HG03342 (cell line): ENCODE results near the gene NEXN.
"Not testable (repeated sequence)": the region's sequence is repeated elsewhere in the genome, so short reads cannot be mapped to it uniquely, and the experiment has no call there.

ENCODE experiments used
- ATAC-seq: cut with Tn5 transposase; IDR thresholded peaks from one replicate; pipeline ENCODE4 v1.9.1; 2021; ENCODE audit warnings: mild to moderate bottlenecking, moderate library complexity; ENCODE audit not compliant: unreplicated experiment

NEXN gene

DNA sequence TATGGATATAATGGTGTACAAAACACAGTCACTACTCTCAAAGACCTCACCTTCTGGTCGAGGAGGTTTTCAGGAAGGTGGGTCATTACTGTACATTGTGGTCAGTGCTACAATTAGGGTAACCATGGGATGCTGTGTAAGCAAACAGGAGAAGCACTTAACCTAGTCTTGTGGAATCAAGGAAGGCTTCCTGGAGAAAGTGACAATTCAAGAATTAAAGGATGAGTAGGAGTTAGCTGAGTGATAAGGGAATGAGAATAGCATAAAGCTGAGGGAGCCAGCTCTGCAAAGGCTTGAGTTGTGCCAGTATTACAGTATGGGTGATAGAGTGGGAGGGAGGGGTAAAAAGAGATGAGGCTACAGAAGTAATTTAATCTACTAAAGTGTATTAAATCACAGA lies 17.2 kb downstream of the NEXN start:
- no peak for ATAC-seq

DNA sequence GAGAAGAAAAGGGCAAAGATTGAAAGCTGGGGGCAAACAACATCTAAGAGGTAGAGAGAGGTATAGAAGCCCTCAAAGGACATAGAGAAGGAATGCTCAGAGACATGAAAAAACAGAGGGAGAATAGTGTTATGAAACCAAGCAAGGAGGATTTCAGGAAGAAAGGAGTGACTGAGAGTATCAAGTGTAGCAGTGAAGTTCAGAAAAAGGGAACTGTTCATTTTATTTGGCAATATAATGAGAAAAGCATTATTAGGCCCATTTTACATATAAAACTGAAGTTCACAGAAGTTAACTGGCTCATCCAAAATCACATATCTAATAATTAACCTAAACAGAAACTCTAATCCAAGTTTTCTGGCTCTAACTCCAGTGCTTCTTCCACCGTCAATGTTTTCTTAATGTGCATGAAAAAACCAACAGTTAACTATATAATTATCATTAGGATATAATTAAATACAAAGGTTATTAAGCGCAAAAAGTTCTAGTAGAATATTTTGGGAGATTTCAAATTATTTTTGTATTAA lies 17.7 kb downstream of the NEXN start:
- ATAC-seq = no peak

DNA sequence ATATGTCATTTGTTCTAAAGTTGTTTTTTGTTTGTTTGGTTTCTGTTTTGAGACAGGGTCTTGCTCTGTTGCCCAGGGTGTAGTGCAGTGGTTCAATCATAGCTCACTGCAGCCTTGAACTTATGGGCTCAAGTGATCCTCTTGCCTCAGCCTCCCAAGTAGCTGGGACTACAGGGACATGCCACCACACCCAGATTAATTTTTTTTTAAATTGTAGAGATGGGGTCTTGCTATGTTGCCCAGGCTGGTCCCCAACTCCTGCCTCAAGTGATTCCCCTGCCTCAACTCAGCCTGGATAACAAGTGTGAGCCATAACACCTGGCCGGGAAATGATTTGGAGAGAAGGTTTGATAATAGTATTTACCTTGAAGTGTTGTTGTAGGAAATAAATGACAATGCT lies 18.2 kb downstream of the NEXN start:
- no peak for ATAC-seq

DNA sequence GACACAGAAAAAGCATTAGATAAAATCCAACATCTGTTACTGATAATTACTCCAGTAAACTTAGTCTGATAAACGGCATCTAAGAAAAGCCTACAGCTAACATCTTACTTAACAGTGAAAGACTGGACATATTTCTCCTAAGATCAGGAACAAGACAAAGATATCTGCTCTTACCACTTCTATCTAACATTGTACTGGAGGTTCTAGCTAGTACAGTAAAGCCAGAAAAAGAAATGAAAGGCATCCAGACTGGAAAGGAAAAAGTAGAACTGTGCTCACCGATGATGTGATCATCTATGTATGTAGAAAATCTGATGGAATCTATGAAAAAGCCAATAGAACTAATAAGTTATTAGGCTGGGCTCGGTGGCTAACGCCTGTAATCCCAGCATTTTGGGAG lies 21.7 kb downstream of the NEXN start:
- ATAC-seq = no peak

DNA sequence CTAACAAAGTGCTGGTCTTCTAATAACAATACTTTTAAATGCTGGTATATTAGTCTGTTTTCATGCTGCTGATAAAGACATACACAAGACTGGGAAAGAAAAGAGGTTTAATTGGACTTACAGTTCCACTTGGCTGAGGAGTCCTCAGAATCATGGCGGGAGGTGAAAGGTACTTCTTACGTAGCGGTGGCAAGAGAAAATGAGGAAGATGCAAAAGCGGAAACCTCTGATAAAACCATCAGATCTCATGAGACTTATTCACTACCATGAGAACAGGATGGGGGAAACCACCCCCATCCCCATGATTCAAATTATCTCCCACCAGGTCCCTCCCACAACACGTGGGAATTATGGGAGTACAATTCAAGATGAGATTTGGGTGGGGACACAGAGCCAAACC lies 30.5 kb downstream of the NEXN start:
- ATAC-seq = not testable (repeated sequence)

DNA sequence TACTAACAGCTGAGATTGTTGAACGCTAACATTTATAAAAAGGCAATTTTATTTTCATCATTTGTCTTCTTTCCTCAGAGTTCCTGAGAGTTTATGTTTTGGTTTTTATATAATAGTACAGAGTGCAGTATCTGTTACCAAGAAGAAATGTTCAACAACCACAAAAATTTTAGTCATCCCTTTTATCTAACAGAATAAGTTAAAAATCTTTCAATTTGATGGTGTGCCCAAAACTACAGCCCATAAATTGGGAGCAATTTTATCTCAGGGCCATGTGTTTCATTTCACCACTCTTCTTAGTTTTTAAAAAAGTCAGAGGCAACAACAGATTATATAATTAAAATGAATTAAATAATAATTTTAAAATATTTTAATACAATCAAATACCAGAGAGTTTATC lies 37.1 kb downstream of the NEXN start:
- ATAC-seq = no peak

DNA sequence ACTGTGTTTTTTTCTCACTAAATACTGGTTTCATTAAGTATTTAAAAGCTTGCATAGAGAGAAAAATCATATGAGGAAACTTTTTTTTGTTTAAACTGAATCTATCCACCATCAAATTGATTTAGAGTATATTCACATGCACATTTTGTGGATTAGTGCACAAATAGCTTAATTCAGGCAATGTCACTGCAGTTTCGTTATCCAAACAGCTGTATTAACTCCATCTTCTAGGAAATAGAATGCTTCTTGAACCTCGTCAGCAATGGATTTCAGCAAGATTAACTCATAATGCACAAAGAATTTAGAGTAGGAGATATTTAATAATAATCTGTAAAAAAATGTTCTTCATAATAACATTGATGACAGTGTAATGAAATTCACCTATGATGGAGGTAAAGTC lies 37.5 kb downstream of the NEXN start:
- no peak for ATAC-seq

DNA sequence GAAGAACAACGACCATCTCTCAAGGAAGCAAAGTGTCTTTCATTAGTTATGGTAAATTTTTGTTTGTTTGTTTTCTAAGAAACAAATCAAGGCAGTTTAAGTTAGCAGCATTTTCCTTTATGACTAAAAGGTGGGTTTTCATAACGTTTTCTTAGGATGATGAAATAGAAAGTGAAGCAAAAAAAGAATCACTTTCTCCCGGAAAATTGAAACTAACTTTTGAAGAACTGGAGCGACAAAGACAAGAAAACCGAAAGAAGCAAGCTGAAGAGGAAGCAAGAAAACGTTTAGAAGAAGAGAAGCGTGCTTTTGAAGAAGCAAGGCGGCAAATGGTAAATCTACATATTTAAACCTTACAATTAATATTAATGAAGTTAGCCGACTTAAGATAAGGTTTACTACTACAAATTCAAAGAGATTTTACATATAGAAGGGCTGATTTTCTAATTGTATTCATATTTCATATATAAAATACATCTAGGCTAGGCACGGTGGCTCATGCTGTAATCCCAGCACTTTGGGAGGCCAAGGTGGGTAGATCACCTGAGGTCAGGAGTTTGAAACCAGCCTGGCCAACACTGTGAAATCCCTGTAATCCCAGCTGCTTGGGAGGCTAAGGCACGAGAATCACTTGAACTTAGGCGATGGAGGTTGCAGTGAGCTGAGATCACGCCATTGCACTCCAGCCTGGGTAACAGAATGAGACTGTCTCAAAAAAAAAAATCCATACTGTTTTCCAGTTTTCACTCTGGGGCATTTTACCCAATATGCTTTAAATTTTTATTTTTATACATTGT lies 38.3 kb downstream of the NEXN start:
- no peak for ATAC-seq

DNA sequence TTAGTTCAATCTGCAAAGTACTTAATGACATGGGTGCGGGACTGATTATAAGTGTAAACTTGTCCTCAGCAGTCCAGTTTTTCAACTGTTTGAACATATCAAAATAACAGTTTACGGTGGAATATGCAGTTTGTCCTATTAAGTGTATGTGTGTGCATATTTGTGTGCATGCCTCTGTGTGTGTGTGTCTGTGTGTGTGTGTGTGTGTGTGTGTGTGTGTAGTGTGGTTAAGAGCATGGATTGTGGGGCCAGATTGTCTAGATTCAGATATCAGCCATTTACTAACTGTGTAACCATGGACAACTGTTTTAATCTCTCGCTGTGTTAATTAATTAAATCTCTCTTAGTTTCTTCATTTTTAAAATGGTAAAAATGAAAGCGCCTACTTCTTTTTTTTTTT lies 39.0 kb downstream of the NEXN start:
- no peak for ATAC-seq

DNA sequence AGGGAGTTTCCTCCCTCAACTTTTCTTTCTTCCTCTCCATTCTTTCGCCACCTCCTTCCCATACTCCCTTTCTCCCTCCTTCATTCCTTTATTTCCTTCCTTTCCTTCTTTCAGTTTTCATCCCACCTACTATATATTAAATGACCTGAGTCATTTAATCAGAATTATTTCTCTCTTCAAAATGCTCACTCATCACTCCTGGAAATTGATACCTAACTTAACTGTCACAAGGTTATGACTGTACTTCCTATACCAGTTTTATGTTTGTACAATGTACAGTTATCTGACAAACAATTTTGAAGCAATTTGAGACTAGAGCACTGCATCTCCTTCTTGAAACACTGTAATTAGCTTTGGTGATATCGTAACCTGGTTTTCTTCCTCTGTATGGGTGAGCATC lies 41.4 kb downstream of the NEXN start:
- no peak for ATAC-seq

DNA sequence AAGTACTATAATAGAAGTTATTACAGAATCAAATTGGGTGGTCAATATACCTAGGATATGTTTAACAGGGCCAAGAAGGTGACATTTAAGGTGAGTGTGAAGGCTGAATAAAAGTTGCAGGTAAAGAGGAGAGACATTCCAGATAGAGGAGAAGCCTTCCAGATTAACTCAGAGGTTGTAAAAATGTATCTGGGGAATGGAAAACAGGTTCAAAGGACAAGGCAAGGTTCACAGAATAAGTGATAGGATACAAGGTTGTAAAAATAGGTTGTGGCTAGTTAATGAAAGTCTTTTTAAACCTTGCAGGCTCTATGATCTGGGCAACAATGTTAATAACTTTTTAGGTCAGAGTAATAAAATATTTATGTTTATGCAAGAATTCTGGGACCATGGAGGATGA lies 50.2 kb downstream of the NEXN start:
- ATAC-seq = no peak

DNA sequence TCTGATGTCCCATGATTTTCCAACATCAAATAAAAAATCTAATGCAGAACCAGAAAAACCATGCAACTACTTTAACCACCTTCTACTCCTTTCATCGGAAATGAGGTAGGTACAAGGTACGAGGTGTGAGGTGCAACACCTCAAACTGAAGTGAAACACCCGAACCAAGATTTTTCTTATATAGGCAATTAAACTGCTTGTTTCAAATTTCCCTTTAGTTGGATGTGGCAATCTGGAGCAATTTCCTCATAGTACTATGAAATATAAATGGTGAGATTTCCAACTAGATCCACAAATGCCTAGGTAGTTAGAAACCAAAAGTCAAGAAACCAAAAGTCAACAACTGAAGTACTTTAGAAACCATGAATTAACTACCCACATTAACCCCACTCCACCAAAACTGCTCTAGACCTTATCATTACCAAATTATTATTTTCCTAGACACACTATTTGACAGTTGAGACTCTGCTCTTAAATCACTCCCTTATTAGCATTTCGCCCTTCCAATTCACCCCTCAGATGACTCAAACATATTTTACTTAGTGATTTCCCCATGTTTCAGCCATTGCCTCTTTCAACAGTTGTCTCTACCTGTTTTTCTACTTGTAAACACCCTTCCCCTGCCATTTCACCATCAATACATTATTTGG lies 52.6 kb downstream of the NEXN start:
- ATAC-seq = no peak

DNA sequence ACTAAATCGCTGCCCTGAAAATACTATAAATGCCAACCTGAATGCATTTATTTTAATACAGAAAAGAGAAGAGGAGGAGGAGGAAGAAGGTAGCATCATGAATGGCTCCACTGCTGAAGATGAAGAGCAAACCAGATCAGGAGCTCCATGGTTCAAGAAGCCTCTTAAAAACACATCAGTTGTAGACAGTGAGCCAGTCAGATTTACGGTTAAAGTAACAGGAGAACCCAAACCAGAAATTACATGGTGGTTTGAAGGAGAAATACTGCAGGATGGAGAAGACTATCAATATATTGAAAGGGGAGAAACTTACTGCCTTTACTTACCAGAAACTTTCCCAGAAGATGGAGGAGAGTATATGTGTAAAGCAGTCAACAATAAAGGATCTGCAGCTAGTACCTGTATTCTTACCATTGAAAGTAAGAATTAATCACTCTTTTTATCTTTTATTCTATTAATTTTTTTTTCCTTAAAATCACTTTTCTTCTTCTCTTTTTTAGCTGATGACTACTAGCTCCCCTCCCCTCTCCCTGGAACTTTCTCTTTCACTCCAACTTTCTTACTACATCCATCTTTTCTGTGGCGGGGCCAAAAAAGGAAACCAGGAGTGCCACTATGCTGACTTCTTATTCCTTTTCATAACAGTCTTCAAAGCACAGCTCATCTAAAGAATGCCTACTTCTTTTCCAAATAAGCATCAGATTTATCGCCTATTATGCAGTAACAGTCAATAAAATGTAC lies 54.1 kb downstream of the NEXN start:
- no peak for ATAC-seq

DNA sequence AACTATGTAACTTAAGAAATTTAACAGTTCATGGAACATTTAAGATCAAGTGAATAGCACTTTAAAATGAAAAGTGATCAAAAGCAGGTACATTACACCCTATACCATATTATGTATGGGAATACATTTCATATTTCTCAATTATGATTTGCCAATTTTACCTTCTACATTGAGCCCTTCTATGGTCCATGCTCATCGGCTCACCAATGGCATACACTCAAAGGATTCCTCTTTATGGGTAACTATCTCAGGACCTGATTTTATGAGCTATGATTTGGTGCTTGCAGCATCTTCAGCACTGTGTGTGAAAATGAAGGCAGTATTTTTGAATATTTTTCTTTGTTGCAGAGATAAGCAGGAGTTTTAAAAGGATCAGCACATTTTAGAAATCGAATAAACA lies 56.9 kb downstream of the NEXN start:
- no peak for ATAC-seq

DNA sequence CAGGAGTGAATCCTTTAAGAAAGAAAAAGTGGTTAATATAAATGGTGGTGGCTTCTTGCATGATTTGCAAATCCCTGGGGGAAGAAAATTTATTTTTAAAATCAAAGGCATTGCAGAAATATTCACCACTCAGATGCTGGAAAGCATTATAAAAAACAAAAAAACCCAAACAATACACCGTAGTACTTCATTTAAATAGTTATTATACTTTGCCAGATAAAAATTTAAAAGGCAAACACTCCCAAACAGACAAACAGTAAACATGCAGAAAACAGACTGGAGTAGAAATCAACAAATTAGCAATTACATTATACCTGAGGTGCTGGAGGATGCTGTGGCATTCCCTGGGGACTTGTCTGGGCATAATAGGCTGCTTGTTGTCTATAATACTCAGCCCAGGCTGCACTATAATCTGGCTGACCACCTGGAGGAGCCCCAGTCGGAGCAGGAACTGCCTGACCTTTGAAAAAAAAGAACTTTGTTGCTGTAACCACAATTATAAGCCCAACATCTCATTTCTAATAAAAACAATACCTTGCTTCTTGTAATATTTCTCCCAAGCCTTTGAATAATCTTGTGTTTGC lies 60.5 kb downstream of the NEXN start:
- no peak for ATAC-seq

DNA sequence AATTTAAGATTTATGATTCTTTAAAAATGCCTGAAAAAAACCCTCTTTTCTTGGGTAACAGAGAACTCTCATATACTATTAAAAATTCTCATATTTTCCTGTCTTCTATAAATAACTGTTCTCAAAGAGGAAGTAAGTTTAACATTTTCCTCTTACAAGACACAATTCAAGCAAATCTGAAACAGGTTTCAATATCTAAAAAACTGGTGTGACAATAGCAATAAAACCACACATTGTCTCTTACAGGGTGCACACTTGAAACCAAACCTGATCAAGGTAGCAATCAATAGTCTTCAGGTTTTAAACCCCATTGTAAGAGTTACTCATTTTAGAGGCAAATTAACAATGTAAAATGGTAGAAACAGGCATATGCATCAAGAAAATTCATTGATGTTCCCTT lies 62.4 kb downstream of the NEXN start:
- ATAC-seq = peak; percentile 69

DNA sequence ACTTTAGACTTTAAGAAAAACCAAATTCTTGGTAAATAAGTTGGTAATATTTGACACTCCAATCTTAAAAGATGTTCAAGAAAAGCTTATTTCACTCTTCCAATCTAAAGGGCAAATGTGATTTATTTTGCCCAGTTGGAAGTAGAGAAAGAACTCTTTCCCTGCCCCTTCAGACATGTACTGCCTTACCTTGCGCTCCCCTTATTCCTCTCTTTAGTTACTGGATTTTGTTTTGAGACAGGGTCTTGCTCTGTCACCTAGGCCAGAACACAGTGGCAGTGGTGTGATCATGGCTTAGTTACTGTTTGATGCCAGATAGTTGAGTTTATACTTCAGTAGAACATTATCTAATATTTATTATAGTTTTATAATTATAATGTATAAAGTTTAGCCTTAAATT lies 62.9 kb downstream of the NEXN start:
- ATAC-seq = no peak

DNA sequence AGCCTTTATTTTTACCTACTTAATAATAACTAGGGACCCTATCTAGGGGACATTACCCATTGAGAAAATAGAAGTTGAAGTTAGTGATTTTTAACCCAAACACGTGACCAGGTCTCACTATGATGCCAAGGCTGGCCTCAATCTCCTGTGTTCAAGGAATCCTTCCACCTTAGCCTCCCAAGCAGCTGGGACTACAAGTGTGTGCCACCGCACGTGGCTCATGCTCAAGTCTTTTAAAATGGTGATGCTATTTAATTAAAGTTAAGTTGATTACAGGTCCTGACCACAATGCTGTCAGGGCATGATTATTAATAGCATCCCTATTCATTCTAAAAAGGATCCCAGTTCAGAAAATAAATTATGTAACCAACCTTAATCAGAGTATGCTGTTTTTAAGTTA lies 65.5 kb downstream of the NEXN start:
- ATAC-seq = no peak

DNA sequence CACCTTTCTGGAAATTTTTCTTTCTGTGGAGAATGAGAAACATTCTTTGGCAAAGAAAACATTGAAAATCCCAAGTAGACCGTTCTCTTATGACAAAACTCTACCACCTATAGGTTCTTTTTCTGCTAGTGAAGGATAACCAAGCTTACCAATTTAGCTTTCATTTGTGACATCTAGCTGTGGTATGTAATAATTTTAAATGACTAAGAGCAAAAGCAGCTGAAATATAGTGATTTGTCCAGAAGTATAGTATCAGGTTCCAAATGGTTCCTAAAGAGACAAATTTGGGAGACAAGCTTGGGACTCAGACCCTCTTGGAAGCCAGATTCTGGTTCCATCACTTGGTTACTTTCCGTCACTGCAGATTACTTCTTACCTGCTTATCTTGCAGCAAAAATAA lies 66.1 kb downstream of the NEXN start:
- ATAC-seq = no peak

DNA sequence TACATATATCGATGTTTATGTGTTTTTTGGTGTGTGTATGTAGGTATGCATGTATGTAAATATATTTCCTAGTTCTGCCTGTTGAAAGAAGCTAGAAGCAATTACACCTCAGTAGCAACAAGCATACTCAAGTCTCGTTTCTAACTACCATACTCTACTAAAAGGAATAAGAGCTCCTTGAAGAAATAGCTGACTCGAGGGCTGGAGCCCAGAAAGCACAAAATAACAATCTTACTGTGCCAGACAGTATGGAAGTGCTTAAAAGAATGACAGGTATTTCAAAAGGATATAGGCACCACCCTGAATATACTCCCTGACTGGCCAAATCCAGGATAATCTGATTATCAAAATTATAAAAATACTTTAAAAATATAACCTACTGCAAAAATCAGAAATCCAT lies 67.3 kb downstream of the NEXN start:
- no peak for ATAC-seq

DNA sequence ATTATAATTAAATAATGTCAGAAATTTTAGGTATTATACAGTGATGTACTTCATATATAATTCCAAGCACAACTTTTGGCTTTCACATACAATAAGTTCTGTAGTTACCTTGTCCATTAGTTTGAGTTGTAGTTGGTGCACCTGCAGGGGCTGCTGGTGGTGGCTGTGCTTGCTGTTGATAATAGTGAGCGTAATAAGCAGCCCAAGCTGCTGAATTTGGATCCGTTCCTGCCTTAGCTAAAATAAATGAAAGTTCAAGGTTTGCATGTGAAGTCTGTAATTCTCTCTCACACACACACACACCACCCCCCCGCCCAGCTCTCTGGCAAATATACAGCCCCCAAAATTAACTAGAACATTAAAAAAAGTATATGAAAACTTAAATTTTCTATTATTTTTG lies 68.0 kb downstream of the NEXN start:
- ATAC-seq = no peak

DNA sequence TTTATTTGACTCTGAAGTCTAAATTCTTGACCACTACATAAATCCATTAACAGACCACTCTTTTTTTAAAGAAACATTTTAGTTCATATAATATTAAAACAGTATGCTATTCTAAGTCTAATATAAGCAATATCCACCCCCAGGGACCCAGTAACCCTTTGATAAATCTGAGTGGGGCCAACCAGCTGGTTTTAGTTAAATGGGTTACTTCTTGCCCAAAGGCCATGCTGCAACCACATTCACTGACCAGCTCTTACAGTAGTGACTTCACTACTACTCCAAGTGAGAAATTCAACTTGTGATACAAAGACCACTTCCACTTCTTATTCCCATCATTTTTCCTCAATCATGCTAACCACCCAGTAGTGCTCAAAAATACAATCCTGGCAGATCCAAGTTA lies 70.0 kb downstream of the NEXN start:
- no peak for ATAC-seq
